NCI-H226 (cell line): ENCODE data around the gene MYO1D.
"Not testable (repeated sequence)": the region's sequence is repeated elsewhere in the genome, so short reads cannot be mapped to it uniquely, and the experiment has no call there.

Experiments
- DNase-seq: peaks from one replicate; pipeline ENCODE4 v3.0.0-alpha.2; 2015

The MYO1D gene

GRCh38 chr17:32887410-32887809, 10.5 kb upstream of the MYO1D start:
- not testable (repeated sequence) for DNase-seq

GRCh38 chr17:32886951-32887350, 10.0 kb upstream of the MYO1D start:
- DNase-seq, result not testable (repeated sequence)

GRCh38 chr17:32882734-32883133, 5.8 kb upstream of the MYO1D start:
- no peak for DNase-seq

GRCh38 chr17:32882029-32882428, 5.1 kb upstream of the MYO1D start:
- no peak for DNase-seq

- DNase-seq, result no peak
Observed at GRCh38 chr17:32880671-32881453, 3.9 kb upstream of the MYO1D start.

GRCh38 chr17:32879134-32879533, 2.2 kb upstream of the MYO1D start:
- no peak for DNase-seq

- DNase-seq, result no peak
Observed at GRCh38 chr17:32878211-32878610, 1.3 kb upstream of the MYO1D start.

GRCh38 chr17:32877164-32877764, 340 bp upstream of the MYO1D start:
- peak; percentile 78 for DNase-seq

GRCh38 chr17:32875923-32876416, 954 bp downstream of the MYO1D start:
- DNase-seq, result no peak

- no peak for DNase-seq
Observed at GRCh38 chr17:32875230-32875917, 1.6 kb downstream of the MYO1D start.

GRCh38 chr17:32873114-32873513, 3.8 kb downstream of the MYO1D start:
- no peak for DNase-seq

GRCh38 chr17:32871746-32872145, 5.2 kb downstream of the MYO1D start:
- DNase-seq, result no peak

GRCh38 chr17:32870969-32871368, 6.0 kb downstream of the MYO1D start:
- no peak for DNase-seq

GRCh38 chr17:32870027-32870670, 6.8 kb downstream of the MYO1D start:
- no peak for DNase-seq

GRCh38 chr17:32869345-32870026, 7.4 kb downstream of the MYO1D start:
- DNase-seq, result no peak

GRCh38 chr17:32865141-32865540, 11.8 kb downstream of the MYO1D start:
- DNase-seq, result no peak

GRCh38 chr17:32863559-32863958, 13.4 kb downstream of the MYO1D start:
- DNase-seq, result no peak

- DNase-seq, result no peak
Observed at GRCh38 chr17:32862940-32863339, 14.0 kb downstream of the MYO1D start.

- no peak for DNase-seq
Observed at GRCh38 chr17:32861981-32862380, 14.9 kb downstream of the MYO1D start.

GRCh38 chr17:32859857-32860525, 16.9 kb downstream of the MYO1D start:
- no peak for DNase-seq

GRCh38 chr17:32855620-32856019, 21.3 kb downstream of the MYO1D start:
- DNase-seq, result no peak

GRCh38 chr17:32854832-32855389, 22.0 kb downstream of the MYO1D start:
- no peak for DNase-seq
